Neural progenitor cell (in vitro differentiated cells): Measurements from ENCODE around the gene KRTAP21-1.

Source experiments
- CTCF ChIP-seq: fragments of 200-600 bp; sonication (generic); IDR thresholded peaks from 2 replicates; pipeline ENCODE4 v1.5.1; 2017; ENCODE audit warnings: antibody characterized with exemption, mild to moderate bottlenecking
- EZH2 ChIP-seq: fragments of 200-600 bp; sonication (generic); IDR thresholded peaks from 2 replicates; pipeline ENCODE4 v1.6.1; 2017; ENCODE audit warnings: antibody characterized with exemption, mild to moderate bottlenecking, moderate library complexity

DNA sequence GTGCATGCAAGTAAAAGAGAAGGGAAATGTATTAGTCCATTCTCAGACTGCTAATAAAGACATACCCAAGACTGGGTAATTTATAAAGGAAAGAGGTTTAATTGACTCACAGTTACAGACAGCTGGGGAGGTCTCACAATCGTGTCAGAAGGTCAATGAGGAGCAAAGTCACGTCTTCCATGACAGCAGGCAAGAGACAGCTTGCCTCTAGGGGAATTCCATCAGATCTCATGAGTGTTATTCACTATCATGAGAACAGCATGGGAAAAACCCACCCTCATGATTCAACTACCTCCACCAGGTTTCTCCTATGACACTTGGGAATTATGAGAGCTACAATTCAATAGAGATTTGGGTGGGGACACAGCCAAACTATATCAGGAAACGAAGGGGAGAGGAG lies 44.7 kb downstream of the KRTAP21-1 start:
- no peak for TF ChIP-seq EZH2
- TF ChIP-seq CTCF, result no peak
